Common myeloid progenitor, CD34-positive (primary cell): ENCODE data around the gene RPP40.

Source experiments
- CTCF ChIA-PET: fragments of 350-600 bp; sonication (Branson Sonifier 250); formaldehyde crosslinking; loops from one replicate; lab custom pipeline; 2021; ENCODE audit warnings: antibody characterized with exemption; lab: Charles Lee
- POLR2A ChIA-PET: fragments of 350-600 bp; sonication (Branson Sonifier 250); formaldehyde crosslinking; loops from one replicate; lab custom pipeline; 2021; ENCODE audit warnings: antibody characterized with exemption; lab: Charles Lee
- DNase-seq, 3 donors: peaks; one replicate each; pipeline versions ENCODE4 v3.0.0 to v3.0.0-alpha.2; 2013
- H3K27ac ChIP-seq, 2 experiments: 1 replicate in 1 of 2; 2 replicates in 1 of 2; pipeline ENCODE4 v1.7.0; 2013; ENCODE audit warnings: inconsistent platforms in 2 of 2, low read length in 2 of 2, mild to moderate bottlenecking in 2 of 2, low read depth in 1 of 2, moderate library complexity in 1 of 2; ENCODE audit not compliant: severe bottlenecking in 2 of 2, insufficient read depth in 1 of 2, poor library complexity in 1 of 2
- H3K27me3 ChIP-seq, 5 experiments: replicated peaks in 2 of 5; 1 replicate in 3 of 5; 2 replicates in 2 of 5; pipeline versions ENCODE4 v1.6.1 to v1.7.0; 2013; ENCODE audit warnings: low read length in 4 of 5, mild to moderate bottlenecking in 2 of 5, moderate library complexity in 2 of 5, inconsistent platforms in 1 of 5; ENCODE audit not compliant: insufficient read depth in 5 of 5, control insufficient read depth in 4 of 5
- H3K36me3 ChIP-seq, 4 experiments: 1 replicate in 2 of 4; 2 replicates in 2 of 4; pipeline versions ENCODE4 v1.6.1 to v1.7.0; 2013; ENCODE audit warnings: low read length in 3 of 4, control low read depth in 1 of 4, mild to moderate bottlenecking in 1 of 4; ENCODE audit not compliant: control insufficient read depth in 4 of 4, insufficient read depth in 4 of 4
- H3K4me1 ChIP-seq, 4 experiments: 1 replicate in 3 of 4; 2 replicates in 1 of 4; pipeline versions ENCODE4 v1.6.1 to v1.7.1; 2013; ENCODE audit warnings: low read length in 3 of 4, mild to moderate bottlenecking in 3 of 4, control low read depth in 1 of 4, inconsistent platforms in 1 of 4, moderate library complexity in 1 of 4; ENCODE audit not compliant: control insufficient read depth in 4 of 4, insufficient read depth in 4 of 4; ENCODE audit errors: control extremely low read depth in 1 of 4
- H3K4me3 ChIP-seq, 7 experiments: 1 replicate in 4 of 7; 2 replicates in 3 of 7; pipeline versions ENCODE4 v1.5.1 to v1.7.0; 2013; ENCODE audit warnings: mild to moderate bottlenecking in 7 of 7, low read length in 6 of 7, moderate library complexity in 6 of 7, inconsistent platforms in 2 of 7, low read depth in 2 of 7, control low read depth in 1 of 7; ENCODE audit not compliant: insufficient read depth in 4 of 7, control insufficient read depth in 1 of 7; ENCODE audit errors: extremely low read depth in 1 of 7
- H3K9me3 ChIP-seq, 5 experiments: 1 replicate in 4 of 5; 2 replicates in 1 of 5; pipeline versions ENCODE4 v1.6.1 to v1.7.1; 2013; ENCODE audit warnings: low read length in 4 of 5, mild to moderate bottlenecking in 2 of 5, inconsistent platforms in 1 of 5, low read depth in 1 of 5, moderate library complexity in 1 of 5; ENCODE audit not compliant: control insufficient read depth in 4 of 5, insufficient read depth in 2 of 5; ENCODE audit errors: control extremely low read depth in 1 of 5
- WGBS: methylation state at CpG from one replicate; pipeline ENCODE4 v1.1.5; 2013; ENCODE audit not compliant: insufficient coverage; 5-methylcytosine and 5-hydroxymethylcytosine counted together

Gene RPP40

DNA sequence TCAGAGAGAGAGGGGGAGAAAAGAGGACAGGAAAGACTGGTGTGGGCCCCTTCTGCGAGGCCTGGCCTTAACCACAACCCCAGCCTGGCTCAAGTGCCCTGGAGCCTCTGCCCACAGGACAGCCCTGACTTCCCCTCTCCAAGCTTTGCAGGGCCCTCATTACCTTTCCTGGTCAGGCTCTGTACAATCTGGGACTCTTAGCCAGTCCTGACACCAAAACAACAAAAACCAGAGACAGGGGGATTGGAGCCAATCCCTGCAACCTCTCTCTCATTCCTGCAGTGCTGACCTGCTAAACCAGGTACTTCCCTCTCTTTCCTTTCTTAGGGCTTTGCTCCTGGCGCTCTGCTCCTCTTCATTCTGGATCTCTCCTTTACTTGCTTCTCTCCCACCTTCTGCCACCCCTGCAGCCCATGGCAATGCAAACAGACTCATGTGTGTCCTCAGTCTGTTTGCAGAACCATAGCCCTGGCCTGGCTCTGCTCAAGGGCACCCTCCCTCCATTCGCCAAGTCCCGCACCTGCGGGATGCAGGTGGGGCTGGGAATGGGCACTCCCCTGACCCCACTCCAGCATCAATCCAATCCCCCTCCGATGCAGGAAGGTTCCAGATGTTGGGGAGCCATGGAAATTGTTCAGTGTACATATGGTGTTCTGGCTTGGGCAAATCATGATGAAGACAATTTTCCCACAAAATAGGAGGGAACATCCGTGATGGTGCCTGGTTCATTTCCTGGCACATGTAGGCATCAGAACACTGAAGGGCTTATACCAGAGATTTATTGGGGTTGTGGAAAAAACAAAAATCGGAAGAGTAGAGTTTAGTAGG is 38.1 kb downstream of the RPP40 start:
- no peaks in the 10 kb centered on the region for H3K36me3 ChIP-seq
- H3K4me1 ChIP-seq: peaks cover 0 to 18% (median 0%) of the 10 kb centered on the region in 4 experiments
- no peaks in the 10 kb centered on the region for H3K9me3 ChIP-seq
- WGBS: 100% methylated on average over 4 of the region's 8 CpGs
- no peak overlapping the region for H3K27ac ChIP-seq
- peak overlapping the region in 1 of 7 experiments; percentile 12 for H3K4me3 ChIP-seq
- no peaks in the 10 kb centered on the region for H3K27me3 ChIP-seq
- ChIA-PET POLR2A (no interaction called here), CTCF (no interaction called here)
- DNase-seq: no peak

DNA sequence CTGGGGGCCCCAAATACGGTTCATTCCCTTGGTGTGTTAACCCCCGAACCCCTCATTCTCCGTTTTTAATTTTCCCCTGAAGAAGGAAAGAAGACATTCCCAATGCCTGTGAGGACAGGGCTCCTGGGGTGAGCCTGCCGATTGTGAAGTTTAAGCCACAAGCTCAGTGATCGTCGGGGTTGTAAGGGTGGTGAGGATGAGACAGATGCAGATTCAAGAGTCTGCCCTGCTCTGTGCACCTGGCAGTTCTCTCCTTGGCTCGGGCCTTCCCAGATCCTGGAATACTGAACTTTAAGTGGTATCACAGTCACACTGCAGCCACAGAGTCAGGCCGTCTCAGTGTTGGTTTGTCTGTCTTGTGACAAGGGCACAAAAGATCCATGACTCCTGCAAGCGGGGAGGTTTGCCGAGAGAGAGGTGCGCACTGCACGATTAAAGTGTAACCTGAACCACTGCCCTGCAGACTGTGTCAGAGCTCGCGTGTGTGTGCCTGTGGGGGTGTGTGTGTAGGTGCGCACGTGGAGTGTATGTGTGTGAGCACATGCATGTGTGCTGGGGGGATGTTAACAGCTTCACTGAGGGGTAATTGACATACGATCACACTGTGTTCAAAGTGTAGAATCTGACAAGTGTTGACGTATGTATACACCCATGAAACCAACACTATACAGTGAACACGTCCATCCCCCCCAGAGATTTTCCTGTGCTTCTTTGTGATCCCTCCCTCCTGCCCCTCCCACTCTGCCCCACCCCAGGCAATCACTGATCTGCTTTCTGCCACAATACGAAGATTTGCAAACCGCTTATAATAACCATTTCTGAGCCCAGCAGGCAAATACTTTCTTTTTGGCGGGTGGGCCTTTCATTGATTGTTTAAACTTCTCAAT is 38.9 kb downstream of the RPP40 start:
- POLR2A ChIA-PET: no interaction called here
- Histone ChIP-seq H3K36me3 (no peaks in the 10 kb centered on the region), H3K9me3 (no peaks in the 10 kb centered on the region), H3K27me3 (no peaks in the 10 kb centered on the region), H3K27ac (no peak overlapping the region), H3K4me1 (peaks cover 0 to 18% (median 0%) of the 10 kb centered on the region in 4 experiments), H3K4me3 (peak overlapping the region in 1 of 7 experiments; percentile 12)
- CTCF ChIA-PET: no interaction called here
- DNase-seq: no peak
- WGBS: 86% methylated on average over 20 of the region's 22 CpGs

DNA sequence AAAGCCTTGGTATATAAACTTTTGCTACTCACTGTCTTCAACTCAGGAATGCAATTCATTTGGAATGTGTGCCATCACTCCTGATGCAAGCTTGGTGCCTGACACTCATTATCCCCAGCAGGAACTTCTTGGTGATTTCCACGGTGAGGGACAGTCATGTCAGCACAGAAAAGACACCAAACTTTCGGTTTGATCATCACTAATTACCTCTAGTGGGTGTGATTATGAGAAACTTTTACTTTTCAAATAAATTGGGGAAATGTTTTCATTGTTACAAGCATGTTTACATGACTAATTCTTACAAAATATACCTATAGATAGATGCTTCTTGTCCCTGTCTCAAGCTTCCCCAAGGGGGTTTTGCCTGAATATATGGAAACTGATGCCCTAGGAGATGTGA is 40.9 kb downstream of the RPP40 start:
- no peaks in the 10 kb centered on the region for H3K27me3 ChIP-seq
- no peaks in the 10 kb centered on the region for H3K36me3 ChIP-seq
- no peaks in the 10 kb centered on the region for H3K9me3 ChIP-seq
- no peak for DNase-seq
- no peak overlapping the region for H3K4me3 ChIP-seq
- peaks cover 0 to 18% (median 0%) of the 10 kb centered on the region in 4 experiments for H3K4me1 ChIP-seq
- no peak overlapping the region for H3K27ac ChIP-seq
- no CpG with 5 or more reads among the region's 2 CpGs for WGBS
- ChIA-PET POLR2A (no interaction called here), CTCF (no interaction called here)

DNA sequence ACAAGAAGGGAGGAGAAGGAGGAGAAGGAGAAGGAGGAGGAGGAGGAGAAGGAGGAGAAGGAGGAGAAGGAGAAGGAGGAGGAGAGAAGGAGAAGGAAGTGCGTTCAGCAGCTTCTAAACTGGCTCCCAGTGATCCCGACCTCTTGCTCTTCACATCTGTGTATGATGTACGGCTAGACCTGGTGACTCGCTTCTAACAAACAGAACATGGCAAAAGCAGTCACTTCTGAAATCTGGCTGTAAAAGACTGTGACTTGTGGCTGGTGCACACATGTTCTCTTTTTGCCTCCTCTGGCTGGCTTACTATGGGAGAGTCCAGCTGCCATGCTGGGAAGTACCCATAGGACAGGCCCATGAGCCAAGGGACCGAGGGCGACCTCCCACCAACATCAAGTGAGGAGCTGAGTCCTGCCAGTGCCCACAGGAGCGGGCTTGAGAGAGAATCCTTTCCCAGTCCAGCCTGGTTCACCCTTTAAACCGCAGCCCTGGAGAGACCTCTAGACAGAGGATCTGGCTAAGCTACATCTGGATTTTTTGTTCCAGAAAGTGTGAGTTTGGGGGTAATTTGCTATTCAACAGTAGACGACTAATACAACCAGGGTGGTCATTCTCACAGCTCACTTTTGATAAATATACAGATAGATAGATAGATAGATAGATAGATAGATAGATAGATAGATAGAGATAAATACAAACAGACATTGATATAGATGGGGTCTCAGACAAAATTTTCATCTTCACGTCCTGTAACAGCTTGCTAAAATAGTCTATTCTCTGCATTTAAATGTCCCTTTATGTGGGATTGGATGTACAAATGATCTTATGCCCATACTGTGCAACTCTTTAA is 42.3 kb downstream of the RPP40 start:
- ChIA-PET CTCF (interaction anchor here (0.5 to 1.2 kb wide), 2 partner anchors 24 to 788 kb away, joined by 3 read pairs; no protein-coding TSS in a partner anchor), POLR2A (no interaction called here)
- no peaks in the 10 kb centered on the region for H3K27me3 ChIP-seq

DNA sequence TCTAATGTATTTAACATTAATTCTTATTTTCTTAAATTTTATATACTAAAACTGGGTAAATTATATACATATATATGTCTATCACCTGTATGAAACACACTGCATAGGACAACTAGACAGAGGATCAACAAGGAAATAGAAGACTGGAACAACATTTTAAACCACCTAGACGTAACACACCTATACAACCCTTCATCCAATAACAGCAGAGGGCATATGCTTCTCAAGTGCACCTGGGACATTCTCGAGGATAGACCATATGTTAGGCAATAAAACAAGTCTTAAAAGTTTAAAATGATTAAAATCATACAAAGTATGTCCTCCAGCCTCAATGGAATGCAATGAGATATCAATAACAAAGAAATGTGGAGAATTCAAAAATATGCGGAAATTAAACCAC is 45.2 kb downstream of the RPP40 start:
- ChIA-PET POLR2A (no interaction called here), CTCF (no interaction called here)
- Histone ChIP-seq H3K9me3 (no peaks in the 10 kb centered on the region), H3K27ac (no peak overlapping the region), H3K4me1 (no peaks in the 10 kb centered on the region), H3K36me3 (peaks cover 0 to 17% (median 4%) of the 10 kb centered on the region in 4 experiments), H3K27me3 (no peaks in the 10 kb centered on the region), H3K4me3 (no peak overlapping the region)
- DNase-seq: no peak
- WGBS: no CpG with 5 or more reads among the region's 3 CpGs

More for the DNA sequence above, 42.3 kb downstream of the RPP40 start:
- no peak for DNase-seq
- WGBS: 93% methylated on average over 8 of the region's 10 CpGs
- no peaks in the 10 kb centered on the region for H3K36me3 ChIP-seq
- no peak overlapping the region for H3K4me3 ChIP-seq
- no peaks in the 10 kb centered on the region for H3K9me3 ChIP-seq
- H3K4me1 ChIP-seq: peaks cover 0 to 18% (median 0%) of the 10 kb centered on the region in 4 experiments
- no peak overlapping the region for H3K27ac ChIP-seq

DNA sequence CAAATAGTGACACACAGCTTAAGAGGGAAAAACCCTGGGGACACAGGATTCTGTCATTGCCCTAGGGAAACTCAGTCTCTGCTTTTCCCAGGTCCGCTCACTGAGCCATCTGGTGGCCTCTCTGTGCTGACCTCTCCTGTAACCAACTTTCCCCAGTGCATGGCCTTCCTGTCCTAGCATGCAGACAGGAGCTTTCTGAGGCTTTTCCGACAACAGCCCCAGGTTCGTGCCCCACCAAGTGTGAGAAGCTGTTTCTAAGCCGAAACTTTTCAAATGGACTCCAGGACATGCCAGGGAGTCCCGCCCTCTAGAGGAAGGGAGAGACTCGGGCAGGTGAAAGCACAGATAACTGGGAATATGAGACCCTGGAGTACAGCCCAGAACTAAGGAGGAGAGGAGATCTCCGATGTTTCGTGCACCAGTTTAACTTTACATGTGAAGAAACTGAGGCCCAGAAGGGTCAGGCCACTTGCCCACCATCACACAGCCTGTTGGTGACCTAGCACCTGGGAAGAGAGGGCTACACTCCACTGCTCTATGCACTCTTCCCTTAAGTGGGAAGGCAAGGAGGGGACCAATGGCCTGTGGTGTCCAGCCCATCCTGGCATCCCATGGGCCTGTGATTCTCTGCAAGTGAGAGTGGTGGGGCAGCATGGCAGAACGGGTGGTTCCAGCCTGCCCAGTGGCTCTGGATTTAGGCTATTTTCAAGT is 46.2 kb downstream of the RPP40 start:
- Histone ChIP-seq H3K27me3 (no peaks in the 10 kb centered on the region), H3K4me1 (no peaks in the 10 kb centered on the region), H3K4me3 (no peak overlapping the region), H3K27ac (no peak overlapping the region), H3K36me3 (peaks cover 0 to 22% (median 8%) of the 10 kb centered on the region in 4 experiments), H3K9me3 (no peaks in the 10 kb centered on the region)
- no peak for DNase-seq
- CTCF ChIA-PET: interaction anchor here (1.1 kb wide), 1 partner anchor 14 kb away, joined by 5 read pairs; no protein-coding TSS in a partner anchor
- 82% methylated on average over 6 of the region's 9 CpGs for WGBS
- POLR2A ChIA-PET: no interaction called here
